Activated CD4-positive, alpha-beta T cell treated with anti-CD3 and anti-CD28 coated beads for 4 hours (primary cell): Measurements from ENCODE around the gene ALDH16A1.

Experiments used
- DNase-seq, 2 donors: peaks; one replicate each; pipeline ENCODE4 v3.0.0-alpha.2; 2020

ALDH16A1 gene

DNA sequence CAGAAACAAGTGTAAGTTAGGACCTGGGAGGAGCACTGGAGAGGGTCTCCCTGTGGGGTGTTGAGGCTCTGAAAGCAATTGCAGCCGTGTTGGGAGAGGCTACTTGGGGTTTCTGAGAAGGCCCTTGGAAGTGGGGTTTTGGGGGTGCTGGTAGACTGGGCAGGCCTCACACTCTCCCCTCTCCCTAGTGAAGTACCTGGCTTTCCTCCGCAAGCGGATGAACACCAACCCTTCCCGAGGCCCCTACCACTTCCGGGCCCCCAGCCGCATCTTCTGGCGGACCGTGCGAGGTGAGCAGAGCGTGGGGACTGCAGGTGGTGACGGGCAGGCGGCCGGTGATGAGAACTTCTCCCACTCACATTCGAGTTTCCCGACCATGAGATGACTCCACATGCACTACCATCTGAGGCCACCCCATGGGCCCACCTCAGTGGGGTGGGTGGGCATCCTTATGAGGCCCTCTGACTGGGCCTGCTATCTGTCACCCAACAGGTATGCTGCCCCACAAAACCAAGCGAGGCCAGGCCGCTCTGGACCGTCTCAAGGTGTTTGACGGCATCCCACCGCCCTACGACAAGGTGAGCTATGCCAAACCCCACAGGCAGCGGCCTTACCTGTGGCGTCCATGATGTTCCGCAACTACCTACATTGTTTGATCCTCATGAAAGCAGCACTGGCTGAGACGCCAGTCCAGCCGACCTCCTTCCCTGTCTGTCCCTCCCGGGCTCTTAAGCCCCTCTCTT lies 37.4 kb downstream of the ALDH16A1 start:
- no peak for DNase-seq

DNA sequence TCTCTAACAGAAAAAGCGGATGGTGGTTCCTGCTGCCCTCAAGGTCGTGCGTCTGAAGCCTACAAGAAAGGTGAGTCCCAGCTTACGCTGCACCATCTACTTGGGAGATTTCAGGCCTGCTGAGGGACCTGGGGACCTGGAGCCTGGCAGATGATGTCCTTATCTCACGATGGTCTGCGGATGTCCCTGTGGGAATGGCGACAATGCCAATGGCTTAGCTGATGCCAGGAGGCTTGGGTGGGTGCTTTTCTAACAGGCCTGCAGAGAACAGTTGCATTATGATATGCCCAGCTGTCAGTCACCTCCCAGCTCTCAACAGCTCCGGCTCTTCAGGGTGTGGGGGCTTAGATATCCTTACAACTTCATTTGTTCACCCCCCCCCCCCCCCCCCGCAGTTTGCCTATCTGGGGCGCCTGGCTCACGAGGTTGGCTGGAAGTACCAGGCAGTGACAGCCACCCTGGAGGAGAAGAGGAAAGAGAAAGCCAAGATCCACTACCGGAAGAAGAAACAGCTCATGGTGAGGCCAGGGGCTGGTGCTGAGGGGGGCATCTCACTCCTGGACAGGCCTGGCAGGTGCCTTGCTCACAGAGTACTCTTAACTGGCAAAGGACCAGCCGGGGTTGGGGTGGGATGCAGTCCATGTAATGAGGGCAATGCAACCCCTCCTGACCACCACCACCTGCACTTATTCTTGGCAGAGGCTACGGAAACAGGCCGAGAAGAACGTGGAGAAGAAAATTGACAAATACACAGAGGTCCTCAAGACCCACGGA lies 38.2 kb downstream of the ALDH16A1 start:
- DNase-seq: no peak

DNA sequence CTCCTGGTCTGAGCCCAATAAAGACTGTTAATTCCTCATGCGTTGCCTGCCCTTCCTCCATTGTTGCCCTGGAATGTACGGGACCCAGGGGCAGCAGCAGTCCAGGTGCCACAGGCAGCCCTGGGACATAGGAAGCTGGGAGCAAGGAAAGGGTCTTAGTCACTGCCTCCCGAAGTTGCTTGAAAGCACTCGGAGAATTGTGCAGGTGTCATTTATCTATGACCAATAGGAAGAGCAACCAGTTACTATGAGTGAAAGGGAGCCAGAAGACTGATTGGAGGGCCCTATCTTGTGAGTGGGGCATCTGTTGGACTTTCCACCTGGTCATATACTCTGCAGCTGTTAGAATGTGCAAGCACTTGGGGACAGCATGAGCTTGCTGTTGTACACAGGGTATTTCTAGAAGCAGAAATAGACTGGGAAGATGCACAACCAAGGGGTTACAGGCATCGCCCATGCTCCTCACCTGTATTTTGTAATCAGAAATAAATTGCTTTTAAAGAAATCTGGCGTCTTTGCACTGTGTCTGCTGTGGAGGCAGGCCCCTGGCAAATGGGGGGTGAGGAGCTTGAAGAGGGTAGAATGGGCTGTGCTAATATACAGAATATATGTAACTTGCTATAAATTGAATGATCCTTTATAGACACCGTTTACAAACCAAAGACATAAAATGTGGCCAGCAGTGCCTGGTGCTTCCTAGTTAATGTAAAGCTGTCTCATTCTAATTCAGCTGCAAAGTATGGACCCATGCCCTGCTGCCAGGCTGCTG lies 39.0 kb downstream of the ALDH16A1 start:
- DNase-seq: no peak

DNA sequence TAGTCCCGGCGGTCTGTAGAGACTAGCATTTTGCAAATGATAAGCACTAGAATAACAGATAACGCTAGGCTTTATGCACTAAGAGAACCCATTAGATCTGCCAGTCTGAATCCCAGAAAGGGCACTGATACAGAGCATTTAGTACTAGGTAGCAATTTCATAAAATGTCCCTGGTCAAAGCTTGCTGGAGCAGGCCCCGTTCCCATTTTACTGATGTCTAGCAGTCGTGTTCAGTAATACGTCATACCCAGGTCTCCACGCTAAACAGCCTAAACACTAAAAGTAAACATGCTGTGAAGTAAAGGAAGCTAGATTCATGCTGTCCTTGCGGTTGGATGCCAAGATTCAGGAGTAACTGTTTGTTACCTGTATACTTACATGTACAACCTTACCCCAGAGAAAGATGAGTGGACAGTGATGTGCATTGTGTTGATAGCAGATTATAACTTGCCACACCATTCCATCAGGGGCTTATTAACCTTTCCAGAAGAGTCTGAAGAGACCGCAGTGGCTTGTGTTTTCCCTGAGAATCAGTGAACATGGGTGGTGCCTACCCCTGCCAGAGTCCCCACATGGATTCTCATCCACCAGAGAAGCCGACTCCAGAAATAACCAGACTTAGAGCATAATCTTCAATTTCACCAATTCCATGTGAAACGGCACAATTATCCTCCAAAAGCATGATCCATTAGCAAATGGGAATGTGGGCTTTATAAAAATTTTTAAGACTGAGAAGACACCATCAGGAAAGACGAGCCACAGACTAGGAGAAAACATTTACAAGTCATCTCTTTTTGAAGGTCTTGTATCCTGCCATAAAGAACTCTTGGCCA lies 39.8 kb downstream of the ALDH16A1 start:
- no peak for DNase-seq

DNA sequence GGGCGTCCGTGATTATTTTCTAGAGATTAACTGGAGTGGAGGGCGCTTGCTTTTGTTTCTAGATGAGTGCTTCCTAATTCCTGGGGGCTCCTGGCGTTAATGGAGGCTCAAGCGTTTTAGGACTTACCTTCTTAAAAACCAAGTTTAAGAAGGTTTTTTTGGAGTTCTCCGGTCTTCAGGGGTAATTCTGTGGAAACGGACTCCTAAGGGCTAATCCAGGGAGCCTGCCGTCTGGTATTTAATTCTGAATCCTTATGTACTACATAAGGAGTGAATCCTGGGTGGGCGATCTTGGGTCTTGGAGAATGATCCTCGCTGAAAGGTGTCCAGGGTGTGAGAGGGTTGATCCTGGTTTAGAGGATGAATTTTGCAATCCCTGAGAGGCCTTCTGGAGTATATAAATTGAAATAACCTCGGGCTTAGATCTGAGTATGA lies 43.6 kb downstream of the ALDH16A1 start:
- no peak for DNase-seq

DNA sequence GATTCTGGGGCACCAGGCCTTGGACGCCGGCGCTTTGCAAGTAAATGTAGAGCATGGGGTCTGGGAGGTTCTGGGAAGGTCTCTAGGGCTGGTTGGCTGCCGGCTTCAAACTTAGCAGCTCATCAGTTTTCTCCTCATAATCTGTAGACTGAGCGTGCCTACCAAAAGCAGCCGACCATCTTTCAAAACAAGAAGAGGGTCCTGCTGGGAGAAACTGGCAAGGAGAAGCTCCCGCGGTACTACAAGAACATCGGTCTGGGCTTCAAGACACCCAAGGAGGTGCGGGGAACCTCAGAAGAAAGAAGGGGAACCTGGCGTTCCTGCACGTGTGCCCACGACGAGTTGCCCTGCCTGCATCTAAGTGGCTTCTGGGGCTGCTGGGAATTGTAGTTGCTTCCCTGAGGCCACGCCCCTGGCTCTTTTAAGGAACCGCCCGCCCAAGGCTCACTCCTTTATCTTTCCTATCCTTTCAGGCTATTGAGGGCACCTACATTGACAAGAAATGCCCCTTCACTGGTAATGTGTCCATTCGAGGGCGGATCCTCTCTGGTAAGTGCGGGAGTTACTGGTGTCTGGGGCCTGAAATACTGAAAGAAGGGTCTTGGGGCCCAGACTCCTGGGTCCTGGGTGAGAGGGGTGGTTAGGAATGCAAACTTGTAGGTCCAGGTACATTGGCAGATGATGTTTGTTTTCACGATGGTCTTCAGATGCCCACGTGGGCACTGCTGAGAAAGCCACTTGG lies 44.2 kb downstream of the ALDH16A1 start:
- peak; percentile 72 to 73 for DNase-seq

DNA sequence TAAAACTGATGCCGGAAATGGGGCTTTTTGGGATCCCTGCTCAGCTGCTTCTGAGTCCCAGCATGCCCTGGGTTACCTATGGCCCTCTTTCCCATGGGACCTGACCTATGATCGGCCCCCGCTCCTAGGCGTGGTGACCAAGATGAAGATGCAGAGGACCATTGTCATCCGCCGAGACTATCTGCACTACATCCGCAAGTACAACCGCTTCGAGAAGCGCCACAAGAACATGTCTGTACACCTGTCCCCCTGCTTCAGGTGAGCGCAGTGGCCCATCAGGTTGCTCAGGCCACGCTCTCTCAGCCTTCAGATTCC lies 44.7 kb downstream of the ALDH16A1 start:
- no peak for DNase-seq

DNA sequence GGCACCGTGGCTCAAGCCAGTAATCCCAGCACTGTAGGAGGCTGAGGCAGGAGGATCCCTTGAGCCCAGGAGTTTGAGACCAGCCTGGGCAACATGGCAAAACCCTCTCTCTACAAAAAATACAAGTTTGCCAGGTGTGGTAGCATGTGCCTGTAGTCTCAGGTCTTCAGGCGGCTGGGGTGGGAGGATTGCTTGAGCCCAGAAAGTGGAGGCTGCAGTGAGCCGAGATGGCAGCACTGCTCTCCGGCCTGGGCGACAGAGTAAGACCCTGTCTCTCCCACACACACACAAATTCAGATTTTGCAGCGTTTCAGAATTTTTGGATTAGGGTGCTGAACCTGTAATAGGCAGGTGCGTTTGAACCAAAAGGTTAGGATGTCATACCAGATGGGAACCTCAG lies 45.5 kb downstream of the ALDH16A1 start:
- no peak for DNase-seq

DNA sequence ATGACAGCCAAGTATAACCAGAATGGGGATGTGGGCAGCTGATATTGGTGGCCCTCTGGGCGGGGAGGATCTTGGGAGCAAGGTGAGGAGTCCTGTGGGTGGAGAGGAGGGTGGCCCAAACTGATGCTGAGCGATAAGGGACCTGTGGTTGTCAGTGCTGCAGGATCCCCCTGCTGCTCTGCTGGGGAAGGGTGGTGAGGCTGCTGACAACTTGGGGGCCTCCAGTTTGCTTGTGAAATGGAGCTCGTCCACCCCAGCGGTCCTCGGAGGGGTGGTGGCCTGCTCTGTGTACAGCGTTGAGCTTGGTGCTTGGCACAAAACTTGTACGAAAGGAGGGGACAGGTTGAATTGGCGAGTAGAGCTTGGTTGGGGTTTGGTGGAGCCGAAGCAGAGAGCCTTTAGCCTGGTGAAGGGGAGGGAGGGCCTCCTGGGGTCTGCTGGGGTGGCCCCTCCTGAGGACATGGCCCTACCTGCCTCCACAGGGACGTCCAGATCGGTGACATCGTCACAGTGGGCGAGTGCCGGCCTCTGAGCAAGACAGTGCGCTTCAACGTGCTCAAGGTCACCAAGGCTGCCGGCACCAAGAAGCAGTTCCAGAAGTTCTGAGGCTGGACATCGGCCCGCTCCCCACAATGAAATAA lies 46.1 kb downstream of the ALDH16A1 start:
- DNase-seq: no peak

DNA sequence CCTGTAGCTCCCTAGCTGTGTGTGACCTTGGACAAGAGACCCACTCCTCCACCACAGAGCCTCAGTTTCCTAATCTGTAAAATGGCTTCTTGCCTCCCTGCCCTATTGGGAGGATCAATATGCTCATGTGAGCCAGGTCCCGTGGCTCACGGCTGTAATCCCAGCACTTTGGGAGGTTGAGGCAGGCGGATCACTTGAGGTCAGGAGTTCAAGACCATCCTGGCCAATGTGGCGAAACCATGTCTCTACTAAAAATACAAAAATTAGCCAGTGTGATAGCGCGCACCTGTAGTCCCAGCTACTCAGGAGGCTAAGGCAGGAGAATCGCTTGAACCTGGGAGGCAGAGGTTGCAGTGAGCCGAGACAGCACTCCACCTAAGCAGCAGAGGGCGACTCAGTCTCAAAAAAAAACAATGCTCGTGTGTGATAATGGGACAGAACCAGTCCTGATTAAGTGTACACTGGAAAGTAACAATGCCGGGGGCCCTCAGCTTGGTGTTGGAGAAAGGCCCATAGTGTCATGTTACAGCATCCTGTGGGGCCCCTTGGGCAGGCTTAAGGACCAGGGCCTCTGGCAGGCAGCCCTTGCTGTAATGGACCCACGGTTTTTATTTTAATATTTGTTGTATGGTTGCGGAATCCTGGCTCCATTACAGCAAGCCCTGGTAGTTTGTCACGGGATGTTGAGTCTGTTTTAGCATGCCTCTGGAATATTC lies 50.0 kb downstream of the ALDH16A1 start:
- peak; percentile 43 to 59 for DNase-seq

DNA sequence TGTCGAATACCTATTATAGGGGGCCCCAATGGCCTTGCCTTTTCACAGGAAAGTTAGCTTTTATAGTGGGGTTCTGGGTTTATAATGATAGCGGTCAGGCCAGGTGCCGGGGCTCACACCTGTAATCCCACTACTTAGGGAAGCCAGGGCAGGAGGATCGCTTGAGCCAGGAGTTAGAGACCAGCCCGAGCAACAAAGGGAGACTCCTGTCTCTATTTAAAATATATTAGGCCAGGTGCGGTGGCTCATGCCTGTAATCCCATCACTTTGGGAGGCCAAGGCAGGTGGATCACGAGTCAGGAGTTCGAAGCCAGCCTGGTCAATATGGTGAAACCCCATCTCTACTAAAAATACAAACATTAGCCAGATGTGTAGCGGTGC lies 50.5 kb downstream of the ALDH16A1 start:
- DNase-seq: no peak

DNA sequence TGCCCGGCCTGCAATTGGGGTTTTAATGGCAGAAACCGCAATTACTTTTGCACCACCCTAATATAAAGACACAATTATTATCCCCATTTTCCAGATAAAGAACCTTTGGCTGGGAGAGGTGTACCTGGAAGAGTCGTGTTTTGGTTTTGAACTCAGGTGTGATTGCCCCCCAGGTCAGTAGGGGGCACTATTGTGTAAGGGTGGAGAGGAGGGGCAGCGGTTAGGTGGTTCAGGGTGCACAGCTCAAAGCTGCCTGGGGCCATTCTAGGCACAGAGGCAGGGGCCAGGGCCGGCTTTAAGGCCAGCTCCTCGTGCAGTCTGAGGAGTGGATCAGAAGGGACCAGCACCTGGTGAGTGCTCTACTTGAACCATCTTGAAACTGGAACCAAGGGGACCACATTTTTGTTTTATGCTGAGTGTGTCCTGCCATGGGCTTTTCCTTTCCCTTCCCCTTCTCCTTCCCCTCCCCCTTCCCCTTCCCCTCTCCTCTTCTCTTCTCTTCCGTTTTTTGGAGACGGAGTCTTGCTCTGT lies 53.6 kb downstream of the ALDH16A1 start:
- DNase-seq: peak; percentile 71 to 79

DNA sequence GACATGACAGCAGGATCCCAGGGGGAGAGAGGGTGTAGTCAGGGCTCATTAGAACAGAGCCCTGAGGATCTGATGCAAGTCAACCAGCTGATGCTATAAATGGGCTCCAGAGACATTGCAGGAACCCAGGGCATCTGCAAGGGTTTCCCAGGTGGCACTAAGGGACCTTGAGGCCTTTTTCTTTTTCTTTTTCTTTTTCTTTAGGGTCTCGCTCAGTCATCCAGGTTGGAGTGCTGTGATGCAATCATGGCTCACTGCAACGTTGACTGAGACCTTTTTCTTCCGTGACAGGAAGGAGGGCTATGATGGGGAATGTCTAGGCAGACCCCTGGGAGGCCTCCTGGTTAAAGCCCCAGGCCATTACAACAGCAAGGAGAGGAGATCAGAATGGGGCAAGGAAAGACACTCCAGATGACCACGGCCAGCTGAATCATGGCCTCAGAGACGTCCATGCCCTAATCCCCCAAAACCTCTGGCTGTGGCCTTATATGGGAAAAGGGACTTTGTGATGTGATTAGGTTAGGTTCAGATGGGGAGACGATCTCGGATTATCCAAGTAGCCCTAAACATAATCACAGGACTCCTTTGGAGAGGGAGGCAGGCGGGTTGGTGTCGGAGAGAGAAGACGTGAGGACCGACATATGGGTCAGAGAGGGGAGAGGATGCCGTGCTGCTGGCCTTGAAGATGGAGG lies 54.9 kb downstream of the ALDH16A1 start:
- no peak for DNase-seq

DNA sequence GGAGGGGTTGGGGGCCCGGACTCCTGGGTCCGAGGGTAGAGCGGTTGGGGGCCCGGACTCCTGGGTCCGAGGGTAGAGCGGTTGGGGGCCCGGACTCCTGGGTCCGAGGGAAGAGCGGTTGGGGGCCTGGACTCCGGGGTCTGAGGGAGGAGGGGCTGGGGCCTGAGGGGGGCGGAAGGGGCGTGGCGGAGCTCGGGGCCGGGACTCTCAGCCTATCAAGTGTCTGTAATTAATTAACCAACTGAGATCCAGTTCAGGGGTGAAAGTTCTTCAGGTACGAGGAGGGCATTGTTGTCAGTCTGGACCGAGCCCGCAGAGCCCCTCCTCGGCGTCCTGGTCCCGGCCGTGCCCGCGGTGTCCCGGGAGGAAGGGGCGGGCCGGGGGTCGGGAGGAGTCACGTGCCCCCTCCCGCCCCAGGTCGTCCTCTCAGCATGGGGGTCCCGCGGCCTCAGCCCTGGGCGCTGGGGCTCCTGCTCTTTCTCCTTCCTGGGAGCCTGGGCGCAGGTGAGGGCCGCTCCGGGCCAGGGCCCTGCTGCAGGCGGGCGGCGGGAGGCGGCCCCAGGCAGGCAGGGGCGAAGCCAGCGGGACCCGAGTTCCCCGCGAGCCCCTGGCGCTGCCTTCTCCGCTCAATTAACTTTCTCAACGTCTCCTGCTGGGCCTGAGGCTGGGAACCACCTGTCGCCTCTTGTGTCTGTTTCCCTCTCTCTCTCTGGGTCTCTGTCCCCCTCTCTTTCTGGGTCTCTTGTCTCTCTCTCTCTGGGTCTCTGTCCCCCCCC lies 60.1 kb downstream of the ALDH16A1 start:
- DNase-seq: no peak

DNA sequence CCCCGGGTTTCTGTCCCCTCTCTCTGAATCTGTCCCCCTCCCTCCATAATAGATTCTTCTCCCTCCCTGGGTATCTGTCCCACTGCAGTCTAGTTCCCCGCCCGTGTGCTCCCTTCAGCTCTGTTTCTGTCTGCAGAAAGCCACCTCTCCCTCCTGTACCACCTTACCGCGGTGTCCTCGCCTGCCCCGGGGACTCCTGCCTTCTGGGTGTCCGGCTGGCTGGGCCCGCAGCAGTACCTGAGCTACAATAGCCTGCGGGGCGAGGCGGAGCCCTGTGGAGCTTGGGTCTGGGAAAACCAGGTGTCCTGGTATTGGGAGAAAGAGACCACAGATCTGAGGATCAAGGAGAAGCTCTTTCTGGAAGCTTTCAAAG lies 60.7 kb downstream of the ALDH16A1 start:
- DNase-seq: no peak

DNA sequence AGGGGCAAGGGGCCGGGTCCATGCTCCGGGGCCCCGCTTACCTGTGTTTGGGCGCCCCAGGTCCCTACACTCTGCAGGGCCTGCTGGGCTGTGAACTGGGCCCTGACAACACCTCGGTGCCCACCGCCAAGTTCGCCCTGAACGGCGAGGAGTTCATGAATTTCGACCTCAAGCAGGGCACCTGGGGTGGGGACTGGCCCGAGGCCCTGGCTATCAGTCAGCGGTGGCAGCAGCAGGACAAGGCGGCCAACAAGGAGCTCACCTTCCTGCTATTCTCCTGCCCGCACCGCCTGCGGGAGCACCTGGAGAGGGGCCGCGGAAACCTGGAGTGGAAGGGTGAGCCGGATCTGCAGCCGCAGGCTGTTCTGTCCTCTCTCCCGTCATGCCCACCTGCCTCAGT lies 61.1 kb downstream of the ALDH16A1 start:
- no peak for DNase-seq

DNA sequence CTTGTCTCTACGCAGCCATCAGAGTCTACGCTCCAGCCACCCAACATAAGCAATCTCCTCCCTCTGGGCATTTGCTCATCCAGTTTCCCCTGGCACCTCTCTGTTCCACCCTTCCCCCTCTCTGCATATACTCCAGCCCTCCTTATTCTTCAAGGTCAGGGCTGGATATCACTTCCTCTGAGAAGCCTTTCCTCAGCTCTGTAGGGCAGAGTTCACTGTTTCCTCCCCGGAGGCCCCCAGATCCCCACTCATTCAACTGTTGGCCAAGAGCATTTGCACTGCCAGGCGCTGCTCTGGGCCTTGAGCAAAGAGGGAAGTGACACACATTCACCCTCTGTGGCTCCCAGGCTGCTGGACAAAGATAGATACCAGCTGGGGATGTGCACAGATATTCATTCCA lies 62.7 kb downstream of the ALDH16A1 start:
- no peak for DNase-seq

DNA sequence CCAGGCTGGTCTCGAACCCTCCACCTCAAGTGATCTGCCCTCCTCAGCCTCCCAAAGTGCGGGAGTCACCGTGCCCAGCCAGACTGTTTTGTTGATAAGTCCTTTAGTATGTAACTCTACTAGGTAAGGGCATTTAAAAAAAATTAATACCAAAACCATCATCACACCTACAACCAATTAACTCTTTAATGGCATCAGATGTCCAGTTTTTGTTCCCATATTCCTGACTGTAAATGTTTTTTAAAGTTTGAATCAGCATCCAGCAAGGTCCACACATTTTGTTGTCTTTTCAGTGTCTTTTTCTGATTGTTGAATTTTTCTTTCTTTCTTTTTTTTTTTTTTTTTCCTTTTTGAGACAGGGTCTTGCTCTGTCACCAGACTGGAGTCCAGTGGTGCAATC lies 65.0 kb downstream of the ALDH16A1 start:
- DNase-seq: no peak
